Adrenal gland (tissue), 5 donors: ENCODE results near the gene FADS3.

Experiments
- POLR2A ChIP-seq, 2 donors: fragments of 450-650 bp; IDR thresholded peaks; one replicate each; pipeline ENCODE4 v1.6.1; 2017; ENCODE audit warnings: antibody characterized with exemption in 2 of 2, mild to moderate bottlenecking in 2 of 2, moderate library complexity in 1 of 2
- TF ChIP-seq, protein P1 (sequence below), 6 experiments: fragments of 450-650 bp in 4 of 6; fragments of 200-600 bp in 2 of 6; sonication (generic) in 1 of 6; IDR thresholded peaks; 1 replicate in 5 of 6; 2 replicates in 1 of 6; pipeline versions ENCODE4 v1.5.1 to v1.8.0; 2016 to 2021; ENCODE audit warnings: antibody characterized with exemption in 6 of 6, mild to moderate bottlenecking in 2 of 6, moderate library complexity in 1 of 6
- donor health status: DM: no; HTN: no; CAD: no.

DNA sequence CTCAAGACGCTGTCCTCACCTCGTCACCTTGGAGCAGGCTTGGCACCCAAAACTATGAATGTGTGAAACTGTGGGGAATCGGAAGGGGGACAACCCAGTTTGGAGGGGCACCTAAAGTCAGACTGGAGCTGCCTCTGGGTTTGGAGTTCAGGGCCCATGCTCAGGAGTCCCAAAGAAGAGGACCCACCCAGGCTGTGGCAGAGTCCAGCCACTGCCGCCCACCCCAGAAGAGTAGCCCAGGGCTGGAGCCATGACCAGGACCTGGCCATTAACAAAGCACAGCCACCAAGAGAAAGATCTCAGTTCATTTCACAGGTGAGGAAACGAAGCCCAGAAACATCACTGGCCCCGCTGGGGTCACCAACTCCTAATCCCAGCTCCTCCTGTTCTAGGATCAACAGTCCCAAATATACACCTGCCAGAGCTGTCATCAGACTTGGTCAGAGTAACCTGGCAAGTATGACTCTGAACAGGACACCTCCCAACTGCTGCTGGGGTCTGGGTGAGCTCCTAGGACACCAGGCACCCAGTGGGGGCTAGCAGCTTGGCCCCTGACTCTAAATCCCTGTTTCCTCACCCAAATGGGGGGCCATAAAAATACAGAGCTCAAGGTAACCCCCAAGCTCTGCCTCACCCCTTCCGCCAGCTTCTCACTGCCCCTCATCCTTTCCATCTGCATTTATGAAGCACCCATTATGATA is 23.3 kb upstream of the FADS3 start:
- TF ChIP-seq, protein P1, sequence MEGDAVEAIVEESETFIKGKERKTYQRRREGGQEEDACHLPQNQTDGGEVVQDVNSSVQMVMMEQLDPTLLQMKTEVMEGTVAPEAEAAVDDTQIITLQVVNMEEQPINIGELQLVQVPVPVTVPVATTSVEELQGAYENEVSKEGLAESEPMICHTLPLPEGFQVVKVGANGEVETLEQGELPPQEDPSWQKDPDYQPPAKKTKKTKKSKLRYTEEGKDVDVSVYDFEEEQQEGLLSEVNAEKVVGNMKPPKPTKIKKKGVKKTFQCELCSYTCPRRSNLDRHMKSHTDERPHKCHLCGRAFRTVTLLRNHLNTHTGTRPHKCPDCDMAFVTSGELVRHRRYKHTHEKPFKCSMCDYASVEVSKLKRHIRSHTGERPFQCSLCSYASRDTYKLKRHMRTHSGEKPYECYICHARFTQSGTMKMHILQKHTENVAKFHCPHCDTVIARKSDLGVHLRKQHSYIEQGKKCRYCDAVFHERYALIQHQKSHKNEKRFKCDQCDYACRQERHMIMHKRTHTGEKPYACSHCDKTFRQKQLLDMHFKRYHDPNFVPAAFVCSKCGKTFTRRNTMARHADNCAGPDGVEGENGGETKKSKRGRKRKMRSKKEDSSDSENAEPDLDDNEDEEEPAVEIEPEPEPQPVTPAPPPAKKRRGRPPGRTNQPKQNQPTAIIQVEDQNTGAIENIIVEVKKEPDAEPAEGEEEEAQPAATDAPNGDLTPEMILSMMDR (IDR thresholded peaks at IDR 0.05), result no peak
- TF ChIP-seq POLR2A (IDR thresholded peaks at IDR 0.05), result no peak
